Panc1 (cell line): ENCODE results near the gene NOTCH2. TPM values are rescaled to one million over a fixed set of nuclear protein-coding genes. Genes with fewer than 3 reads are reported as not detected.
A peak's percentile ranks its signal among the peaks of the same experiment; 100 is the strongest.

Source experiments
- ATAC-seq: fragments of 200-7000 bp; cut with Tn5 transposase; 2 replicates; pipeline ENCODE4 v1.9.1; 2020; ENCODE audit warnings: mild to moderate bottlenecking, moderate library complexity
- BruUV-seq: library from RNA; stranded (reverse); fragments of 400-500 nt; replicated peaks from 2 replicates; lab custom pipeline; 2021; lab: Mats Ljungman, UMichigan
- CTCF ChIA-PET: fragments of 300-600 bp; sonication (Branson Sonifier 250); formaldehyde crosslinking; loops from one replicate; lab custom pipeline; 2022; ENCODE audit warnings: antibody characterized with exemption; lab: Charles Lee
- POLR2A ChIA-PET: fragments of 300-600 bp; sonication (Branson Sonifier 250); formaldehyde crosslinking; loops from one replicate; lab custom pipeline; 2022; ENCODE audit warnings: antibody characterized with exemption; lab: Charles Lee
- DNase-seq: peaks from one replicate; pipeline ENCODE4 v3.0.0-alpha.2; 2010; ENCODE audit warnings: low read depth, low spot score
- H3K27ac ChIP-seq: 2 replicates; pipeline ENCODE4 v1.5.1; 2011; ENCODE audit warnings: mild to moderate bottlenecking, low read length, inconsistent platforms
- H3K27me3 ChIP-seq: fragments of 200-500 bp; sonication (Bioruptor generic); 2 replicates; pipeline ENCODE4 v1.6.0; 2014; ENCODE audit warnings: low read length, inconsistent platforms; ENCODE audit not compliant: control insufficient read depth, insufficient read depth
- H3K36me3 ChIP-seq: fragments of 200-500 bp; sonication (Bioruptor generic); 2 replicates; pipeline ENCODE4 v1.5.1; 2014; ENCODE audit warnings: inconsistent platforms, mild to moderate bottlenecking, low read length, moderate library complexity; ENCODE audit not compliant: control insufficient read depth, insufficient read depth
- H3K4me1 ChIP-seq: 2 replicates; pipeline ENCODE4 v1.5.1; 2011; ENCODE audit warnings: inconsistent platforms, mild to moderate bottlenecking, low read length, moderate library complexity; ENCODE audit not compliant: control insufficient read depth, insufficient read depth
- H3K4me3 ChIP-seq, 2 experiments: 2 replicates each; pipeline ENCODE4 v1.5.1; 2011 to 2012; ENCODE audit warnings: low read depth in 2 of 2, low read length in 2 of 2, mild to moderate bottlenecking in 2 of 2, inconsistent platforms in 1 of 2, moderate library complexity in 1 of 2
- H3K9me3 ChIP-seq: fragments of 200-500 bp; sonication (Bioruptor generic); 2 replicates; pipeline ENCODE4 v1.5.1; 2014; ENCODE audit warnings: low read depth, mild to moderate bottlenecking, inconsistent platforms, low read length, moderate library complexity; ENCODE audit not compliant: control insufficient read depth, insufficient read depth
- POLR2AphosphoS5 ChIP-seq: IDR thresholded peaks from 2 replicates; pipeline ENCODE4 v1.6.1; 2012; ENCODE audit warnings: mild to moderate bottlenecking, low read depth, low read length, moderate library complexity
- SIN3A ChIP-seq: IDR thresholded peaks from 2 replicates; pipeline ENCODE4 v1.6.1; 2012; ENCODE audit warnings: low read depth, mild to moderate bottlenecking, low read length, moderate library complexity, borderline replicate concordance; ENCODE audit not compliant: insufficient read depth
- TCF7L2 ChIP-seq: IDR thresholded peaks from 2 replicates; pipeline ENCODE4 v1.6.1; 2011; ENCODE audit warnings: mild to moderate bottlenecking, low read depth, low read length, inconsistent platforms
- in situ Hi-C: cut with HindIII; loops from 2 replicates; pipeline ENCODE4 v1.10.0; 2016; ENCODE audit warnings: low sequenced_read_pairs, low pct_unique_long_range_greater_than_20kb
- intact Hi-C: fragments of 100-400 bp; cut with micrococcal nuclease; formaldehyde crosslinking; loops from one replicate; pipeline ENCODE4 v1.10.0; 2022; ENCODE audit not compliant: unreplicated experiment
- total RNA-seq: library from RNA; stranded (reverse); gene quantifications from one replicate; pipeline ENCODE4 v1.2.1, GENCODE V29; 2021; ENCODE audit not compliant: unreplicated experiment
- TF ChIP-seq, protein P1 (sequence below): fragments of 450-650 bp; IDR thresholded peaks from 2 replicates; pipeline ENCODE4 v1.5.1; 2017; ENCODE audit warnings: mild to moderate bottlenecking

Gene NOTCH2
- total RNA-seq, 1 experiment from 2014 or later, result 191 TPM

DNA sequence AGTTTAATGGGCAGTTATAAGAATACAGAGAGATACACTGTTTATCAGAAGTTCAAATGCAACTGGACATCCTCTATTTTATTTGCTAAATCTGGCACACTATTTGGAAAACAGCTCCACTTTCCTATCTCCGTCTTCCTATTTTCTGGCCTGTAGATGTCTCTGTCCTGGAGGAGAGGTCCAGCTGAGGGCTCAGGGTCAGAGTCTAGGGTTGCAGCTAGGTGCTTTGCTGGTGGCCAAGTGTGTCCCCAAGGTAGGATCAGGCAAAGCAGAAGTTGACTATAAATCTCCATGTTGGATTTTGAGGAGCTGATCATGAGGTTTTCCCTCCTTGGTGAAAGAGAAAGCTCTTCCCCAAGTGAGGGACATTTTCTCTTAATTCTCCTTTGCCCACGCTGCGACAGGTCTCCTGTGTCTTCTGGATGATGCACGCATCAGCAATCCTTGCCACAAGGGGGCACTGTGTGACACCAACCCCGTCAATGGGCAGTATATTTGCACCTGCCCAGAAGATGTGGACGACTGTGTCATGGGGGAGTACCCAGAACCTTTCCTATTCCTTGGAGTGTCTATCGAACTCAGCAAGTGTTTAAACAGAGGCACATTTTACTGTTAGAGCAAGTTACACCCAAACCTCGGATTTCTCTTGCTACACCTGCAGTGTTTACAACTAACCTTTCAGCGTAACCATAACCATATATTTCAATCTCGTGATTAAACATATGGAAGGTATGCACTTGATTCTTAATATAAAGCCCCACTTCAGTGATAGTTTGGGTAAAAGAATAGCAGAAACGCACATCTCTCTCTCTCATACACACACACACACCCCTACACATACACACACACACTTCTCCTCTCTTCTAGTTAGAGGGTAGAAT lies 183.3 kb downstream of the NOTCH2 start:
- Histone ChIP-seq H3K27me3 (peaks cover 38% of the 10 kb centered on the region), H3K36me3 (no peaks in the 10 kb centered on the region), H3K4me1 (no peaks in the 10 kb centered on the region), H3K27ac (no peak overlapping the region), H3K9me3 (no peaks in the 10 kb centered on the region), H3K4me3 (no peak overlapping the region)
- DNase-seq, result peak; percentile 18
- ChIA-PET CTCF (no interaction called here), POLR2A (no interaction called here)
- intact Hi-C loops, result no loop called here
- ATAC-seq, result peak; percentile 90
- no peak for TF ChIP-seq TCF7L2
- TF ChIP-seq, protein P1, sequence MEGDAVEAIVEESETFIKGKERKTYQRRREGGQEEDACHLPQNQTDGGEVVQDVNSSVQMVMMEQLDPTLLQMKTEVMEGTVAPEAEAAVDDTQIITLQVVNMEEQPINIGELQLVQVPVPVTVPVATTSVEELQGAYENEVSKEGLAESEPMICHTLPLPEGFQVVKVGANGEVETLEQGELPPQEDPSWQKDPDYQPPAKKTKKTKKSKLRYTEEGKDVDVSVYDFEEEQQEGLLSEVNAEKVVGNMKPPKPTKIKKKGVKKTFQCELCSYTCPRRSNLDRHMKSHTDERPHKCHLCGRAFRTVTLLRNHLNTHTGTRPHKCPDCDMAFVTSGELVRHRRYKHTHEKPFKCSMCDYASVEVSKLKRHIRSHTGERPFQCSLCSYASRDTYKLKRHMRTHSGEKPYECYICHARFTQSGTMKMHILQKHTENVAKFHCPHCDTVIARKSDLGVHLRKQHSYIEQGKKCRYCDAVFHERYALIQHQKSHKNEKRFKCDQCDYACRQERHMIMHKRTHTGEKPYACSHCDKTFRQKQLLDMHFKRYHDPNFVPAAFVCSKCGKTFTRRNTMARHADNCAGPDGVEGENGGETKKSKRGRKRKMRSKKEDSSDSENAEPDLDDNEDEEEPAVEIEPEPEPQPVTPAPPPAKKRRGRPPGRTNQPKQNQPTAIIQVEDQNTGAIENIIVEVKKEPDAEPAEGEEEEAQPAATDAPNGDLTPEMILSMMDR, result peak; percentile 91
- no TSS peak for BruUV-seq
- in situ Hi-C loops, result no loop called here

DNA sequence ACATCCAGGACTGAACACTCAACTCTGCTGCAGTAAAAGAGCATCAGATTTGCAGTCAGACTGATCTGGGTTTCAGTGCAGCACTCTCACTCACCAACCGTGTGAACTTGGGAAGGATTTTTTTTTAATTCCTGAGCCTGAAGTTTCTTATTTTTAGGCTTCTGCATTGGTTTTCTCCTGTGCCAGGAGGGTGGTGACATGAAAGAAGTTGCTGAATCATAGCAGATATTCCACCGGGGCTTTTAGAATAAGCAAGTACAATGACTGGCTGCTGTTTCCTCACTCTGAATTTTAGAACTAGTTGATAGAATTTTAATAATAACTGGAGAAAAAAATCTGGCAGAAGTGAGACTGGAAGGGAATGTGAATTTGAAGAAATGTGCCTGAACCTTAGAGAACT lies 184.8 kb downstream of the NOTCH2 start:
- no peak overlapping the region for H3K27ac ChIP-seq
- intact Hi-C loops, result no loop called here
- no peak overlapping the region for H3K4me3 ChIP-seq
- ChIA-PET POLR2A (no interaction called here), CTCF (no interaction called here)
- no peak for ATAC-seq
- no peak for TF ChIP-seq POLR2AphosphoS5
- TF ChIP-seq TCF7L2, result no peak
- TF ChIP-seq, protein P1, result no peak
- no peaks in the 10 kb centered on the region for H3K36me3 ChIP-seq
- H3K4me1 ChIP-seq, result no peaks in the 10 kb centered on the region
- no peak for DNase-seq
- in situ Hi-C loops, result no loop called here
- peaks cover 42% of the 10 kb centered on the region for H3K27me3 ChIP-seq
- no peaks in the 10 kb centered on the region for H3K9me3 ChIP-seq
- BruUV-seq, result no TSS peak

DNA sequence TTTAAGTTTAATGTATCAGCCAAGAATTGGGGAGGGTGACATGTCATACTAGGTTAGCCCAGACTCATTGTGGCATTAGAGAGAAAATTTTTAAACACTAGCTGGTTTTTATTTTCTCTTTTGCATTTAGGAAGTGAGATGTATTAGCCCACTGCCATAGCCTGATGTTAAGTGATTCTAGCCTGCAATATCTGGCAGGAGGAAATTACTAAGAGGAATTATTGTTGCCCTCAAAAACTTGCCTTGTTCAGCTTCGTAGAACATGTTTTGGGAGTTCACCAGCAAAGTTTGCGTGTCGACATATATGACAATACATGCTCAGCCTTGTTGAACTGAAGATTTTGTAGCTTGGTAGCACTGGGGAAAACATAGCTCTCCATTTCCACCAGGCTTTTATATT lies 185.6 kb downstream of the NOTCH2 start:
- in situ Hi-C loops, result no loop called here
- CTCF ChIA-PET, result no interaction called here

More for the DNA sequence above, 185.6 kb downstream of the NOTCH2 start:
- no peak for DNase-seq
- Histone ChIP-seq H3K4me3 (no peak overlapping the region), H3K36me3 (no peaks in the 10 kb centered on the region), H3K27me3 (peaks cover 42% of the 10 kb centered on the region), H3K4me1 (no peaks in the 10 kb centered on the region), H3K27ac (no peak overlapping the region), H3K9me3 (no peaks in the 10 kb centered on the region)
- POLR2A ChIA-PET, result no interaction called here
- no TSS peak for BruUV-seq
- ATAC-seq, result no peak
- TF ChIP-seq SIN3A, result no peak
- intact Hi-C loops, result no loop called here
